ENCODE results near the gene ZNF3.
"Not testable (repeated sequence)": the region's sequence is repeated elsewhere in the genome, so short reads cannot be mapped to it uniquely, and the experiment has no call there.

ZNF3 gene

GRCh38 chr7:100081535-100082102, at the start of gene ZNF3:
TSS of gene ZNF3 (minus strand) at chr7:100081723. CDS start at chr7:100077357, 4,366 bp downstream.
- peak; percentile 96 for DNase-seq

- peak; percentile 90 for DNase-seq
These were observed 49.3 kb upstream of the ZNF3 start for GRCh38 chr7:100130608-100131453.

- not testable (repeated sequence) for DNase-seq
These were observed 48.7 kb upstream of the ZNF3 start for GRCh38 chr7:100130220-100130607.

- DNase-seq = no peak
These were observed 47.1 kb upstream of the ZNF3 start for GRCh38 chr7:100128637-100128963.

- peak; percentile 40 for DNase-seq
These were observed 46.5 kb upstream of the ZNF3 start for GRCh38 chr7:100127866-100128636.

- peak; percentile 92 for DNase-seq
These were observed 45.7 kb upstream of the ZNF3 start, which contains the start of gene MBLAC1 for GRCh38 chr7:100126931-100127865. TSS of gene MBLAC1 (plus strand) at chr7:100126967. CDS start at chr7:100127396, 429 bp downstream.

- DNase-seq = no peak
These were observed 44.9 kb upstream of the ZNF3 start for GRCh38 chr7:100126239-100126930.

- DNase-seq = no peak
These were observed 43.0 kb upstream of the ZNF3 start for GRCh38 chr7:100124301-100125230.

GRCh38 chr7:100122568-100122967, 41.0 kb upstream of the ZNF3 start:
- DNase-seq = no peak

GRCh38 chr7:100122067-100122466, 40.5 kb upstream of the ZNF3 start:
- no peak for DNase-seq

- no peak for DNase-seq
These were observed 39.2 kb upstream of the ZNF3 start for GRCh38 chr7:100120733-100121036.

- peak; percentile 80 for DNase-seq
These were observed 38.6 kb upstream of the ZNF3 start for GRCh38 chr7:100119970-100120732.

- peak; percentile 98 for DNase-seq
These were observed 37.8 kb upstream of the ZNF3 start, which contains the start of the genes CNPY4 and TAF6 for GRCh38 chr7:100119072-100119969. TSS of gene CNPY4 (plus strand) at chr7:100119634. CDS start at chr7:100119745, 111 bp downstream. TSS of gene TAF6 (minus strand) at chr7:100119358. CDS start at chr7:100114209, 5,149 bp downstream.

GRCh38 chr7:100118388-100119071, 37.0 kb upstream of the ZNF3 start:
- DNase-seq = no peak

GRCh38 chr7:100115026-100115425, 33.5 kb upstream of the ZNF3 start:
- no peak for DNase-seq

GRCh38 chr7:100111914-100112313, 30.4 kb upstream of the ZNF3 start:
- no peak for DNase-seq

GRCh38 chr7:100111156-100111555, 29.6 kb upstream of the ZNF3 start:
- DNase-seq = no peak

GRCh38 chr7:100109521-100110163, 28.1 kb upstream of the ZNF3 start:
- no peak for DNase-seq

Data from CD4-positive, alpha-beta T cell treated with Interleukin-6 for 4 hours (primary cell).